HG03060 (cell line): ENCODE results near the gene SEPTIN6.
A peak's percentile ranks its signal among the peaks of the same experiment; 100 is the strongest.

ENCODE experiments used
- ATAC-seq: cut with Tn5 transposase; IDR thresholded peaks from one replicate; pipeline ENCODE4 v1.9.1; 2021; ENCODE audit warnings: low read depth, moderate number of reproducible peaks; ENCODE audit not compliant: unreplicated experiment

The SEPTIN6 gene

GRCh38 chrX:119659522-119659921 lies 33.4 kb downstream of the SEPTIN6 start:
- no peak for ATAC-seq

GRCh38 chrX:119655125-119655524 lies 37.8 kb downstream of the SEPTIN6 start:
- ATAC-seq = no peak

GRCh38 chrX:119654112-119654531 lies 38.8 kb downstream of the SEPTIN6 start:
- no peak for ATAC-seq

- peak; percentile 1 for ATAC-seq
These were observed 44.6 kb downstream of the SEPTIN6 start for GRCh38 chrX:119648421-119648775.

GRCh38 chrX:119647552-119648420 lies 45.2 kb downstream of the SEPTIN6 start:
- ATAC-seq = peak; percentile 88

- ATAC-seq = no peak
These were observed 45.9 kb downstream of the SEPTIN6 start for GRCh38 chrX:119647089-119647488.

GRCh38 chrX:119646515-119646914 lies 46.5 kb downstream of the SEPTIN6 start:
- no peak for ATAC-seq

- ATAC-seq = no peak
These were observed 49.3 kb downstream of the SEPTIN6 start for GRCh38 chrX:119643696-119644095.
